ENCODE results near the gene TMPRSS15.

TMPRSS15 gene

DNA sequence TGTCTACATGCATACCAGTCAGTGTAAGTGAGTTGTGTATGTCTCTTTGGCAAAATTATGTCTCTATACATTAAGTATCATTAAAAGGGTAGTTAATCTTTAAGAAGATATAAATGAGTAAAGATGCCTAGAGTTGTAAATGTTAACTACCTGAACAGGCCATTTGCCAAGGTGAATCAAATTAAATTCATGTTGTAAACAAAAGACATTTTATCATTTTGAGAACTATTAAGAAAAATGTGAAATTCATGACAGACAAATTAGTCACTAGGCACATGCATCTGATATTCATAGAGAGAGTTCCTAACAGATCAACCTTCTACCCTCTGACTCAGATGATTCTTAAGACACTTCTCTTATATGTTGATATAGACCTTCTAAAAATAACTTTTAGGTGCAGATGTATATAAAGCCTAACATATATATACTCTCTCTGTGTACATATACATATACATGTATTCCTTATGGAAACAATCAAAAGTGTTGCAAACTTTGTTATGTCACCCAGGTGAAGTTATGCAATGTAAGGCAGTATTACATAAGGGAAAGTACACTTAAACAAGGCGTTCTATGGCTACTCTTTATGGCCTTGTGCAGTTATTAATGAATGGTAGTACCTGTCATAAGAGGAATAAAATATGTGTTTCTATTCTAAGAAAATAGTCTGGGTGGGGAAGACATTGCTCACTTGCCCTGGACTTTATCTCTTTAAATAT lies at the start of gene TMPRSS15:
Gene TMPRSS15 (minus strand): TSS at position 51 of the 716 bp plus-strand sequence. CDS start 163 bp downstream, outside the sequence.
- DNase-seq (ENCODE audit: low read depth): no peak
- TF ChIP-seq, protein P1, sequence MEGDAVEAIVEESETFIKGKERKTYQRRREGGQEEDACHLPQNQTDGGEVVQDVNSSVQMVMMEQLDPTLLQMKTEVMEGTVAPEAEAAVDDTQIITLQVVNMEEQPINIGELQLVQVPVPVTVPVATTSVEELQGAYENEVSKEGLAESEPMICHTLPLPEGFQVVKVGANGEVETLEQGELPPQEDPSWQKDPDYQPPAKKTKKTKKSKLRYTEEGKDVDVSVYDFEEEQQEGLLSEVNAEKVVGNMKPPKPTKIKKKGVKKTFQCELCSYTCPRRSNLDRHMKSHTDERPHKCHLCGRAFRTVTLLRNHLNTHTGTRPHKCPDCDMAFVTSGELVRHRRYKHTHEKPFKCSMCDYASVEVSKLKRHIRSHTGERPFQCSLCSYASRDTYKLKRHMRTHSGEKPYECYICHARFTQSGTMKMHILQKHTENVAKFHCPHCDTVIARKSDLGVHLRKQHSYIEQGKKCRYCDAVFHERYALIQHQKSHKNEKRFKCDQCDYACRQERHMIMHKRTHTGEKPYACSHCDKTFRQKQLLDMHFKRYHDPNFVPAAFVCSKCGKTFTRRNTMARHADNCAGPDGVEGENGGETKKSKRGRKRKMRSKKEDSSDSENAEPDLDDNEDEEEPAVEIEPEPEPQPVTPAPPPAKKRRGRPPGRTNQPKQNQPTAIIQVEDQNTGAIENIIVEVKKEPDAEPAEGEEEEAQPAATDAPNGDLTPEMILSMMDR (IDR thresholded peaks at IDR 0.05; ENCODE audit: insufficient read depth, low read depth, low read length, missing control alignments): no peak

DNA sequence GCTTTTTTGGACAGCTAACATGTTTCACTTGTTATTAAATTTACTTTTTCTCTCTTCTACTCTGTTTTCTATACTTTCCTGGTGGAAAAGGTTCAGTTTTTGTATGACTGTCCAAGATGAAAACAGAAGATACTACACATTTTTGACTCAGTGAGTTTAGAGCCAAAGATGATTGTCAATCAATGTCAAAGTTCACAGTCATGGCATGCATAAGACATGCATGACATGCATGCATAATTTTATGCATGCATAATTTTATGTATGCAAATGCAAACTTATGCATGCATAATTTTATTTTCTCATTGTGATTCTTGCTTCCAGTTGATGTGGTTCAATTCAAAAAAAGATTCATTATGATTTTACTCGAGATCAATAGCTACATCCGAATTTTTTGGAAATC lies 48.1 kb upstream of the TMPRSS15 start:
- no peak for DNase-seq (ENCODE audit: low read depth)
- H3K4me3 ChIP-seq (ENCODE audit: low read depth, low read length): no peak overlapping the region
- TF ChIP-seq, protein P1 (IDR thresholded peaks at IDR 0.05; ENCODE audit: insufficient read depth, low read depth, low read length, missing control alignments): no peak

More for the DNA sequence above, at the start of gene TMPRSS15:
- no peak within 1 kb of the TSS for H3K4me3 ChIP-seq (ENCODE audit: low read depth, low read length)

DNA sequence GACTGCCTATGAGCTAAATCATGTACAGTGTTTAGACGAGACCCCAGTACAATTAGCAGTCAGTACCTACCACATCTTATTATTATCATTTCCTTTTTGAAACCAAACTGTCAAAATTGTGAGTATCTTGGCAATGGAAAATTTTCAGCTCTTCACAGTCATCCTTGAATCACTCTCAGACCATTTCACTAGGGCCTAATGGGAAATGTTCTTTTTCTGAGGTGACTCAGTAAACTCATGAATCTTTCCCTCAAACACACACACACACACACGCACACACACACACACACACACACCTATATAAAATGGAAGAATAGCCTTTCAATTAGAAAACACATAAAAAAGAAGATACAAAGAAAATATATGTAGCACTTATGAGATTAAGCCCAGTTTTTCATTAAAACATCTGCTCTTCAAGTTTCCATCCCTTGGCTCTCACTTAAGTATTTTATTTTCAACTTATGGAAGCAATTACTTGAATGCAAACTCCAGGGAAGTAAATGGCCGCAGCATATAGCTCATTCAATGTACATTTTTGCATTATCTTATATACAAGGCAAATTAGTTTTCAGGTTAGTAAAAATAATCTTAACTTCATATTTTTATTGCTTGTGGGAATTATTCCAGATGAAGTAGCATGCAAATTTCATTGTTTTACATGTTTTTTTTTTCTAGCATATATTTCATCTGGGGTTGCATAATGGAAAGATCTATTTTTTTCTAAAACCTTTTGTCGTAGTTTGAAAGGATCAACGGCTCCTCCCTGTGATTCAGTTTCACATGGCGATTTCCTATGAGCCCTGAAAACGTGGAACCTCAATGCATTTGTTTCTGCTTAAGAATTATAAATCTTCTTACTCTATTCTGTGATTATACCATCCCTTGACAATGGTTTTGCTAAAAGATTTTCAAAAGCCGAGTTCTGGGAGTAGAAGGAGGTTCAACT lies 46.3 kb upstream of the TMPRSS15 start:
- H3K4me3 ChIP-seq (ENCODE audit: low read depth, low read length): no peak overlapping the region
- TF ChIP-seq, protein P1 (IDR thresholded peaks at IDR 0.05; ENCODE audit: insufficient read depth, low read depth, low read length, missing control alignments): no peak

DNA sequence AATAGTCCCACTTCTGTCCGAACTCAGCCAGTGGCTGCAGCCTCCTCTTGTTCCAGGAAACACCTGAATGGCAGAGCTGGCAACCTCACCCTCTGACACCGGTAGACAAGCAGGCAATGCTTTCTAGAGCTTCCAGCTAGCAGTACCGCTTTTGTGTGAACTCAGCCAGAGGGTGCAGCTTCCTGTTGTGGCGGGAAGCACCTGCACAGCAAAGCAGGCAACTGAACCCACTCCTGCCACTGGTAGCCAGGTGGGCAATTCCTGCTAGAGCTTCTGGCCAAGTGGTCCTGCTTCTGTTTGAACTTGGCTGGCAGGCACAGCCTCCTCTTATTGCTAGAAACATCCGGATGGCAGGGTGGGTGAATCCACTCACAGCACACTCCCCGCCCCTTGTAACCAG lies 40.1 kb upstream of the TMPRSS15 start:
- no peak overlapping the region for H3K4me3 ChIP-seq (ENCODE audit: low read depth, low read length)
- TF ChIP-seq, protein P1 (IDR thresholded peaks at IDR 0.05; ENCODE audit: insufficient read depth, low read depth, low read length, missing control alignments): no peak

More for the DNA sequence above, 46.3 kb upstream of the TMPRSS15 start:
- DNase-seq (ENCODE audit: low read depth): no peak

DNA sequence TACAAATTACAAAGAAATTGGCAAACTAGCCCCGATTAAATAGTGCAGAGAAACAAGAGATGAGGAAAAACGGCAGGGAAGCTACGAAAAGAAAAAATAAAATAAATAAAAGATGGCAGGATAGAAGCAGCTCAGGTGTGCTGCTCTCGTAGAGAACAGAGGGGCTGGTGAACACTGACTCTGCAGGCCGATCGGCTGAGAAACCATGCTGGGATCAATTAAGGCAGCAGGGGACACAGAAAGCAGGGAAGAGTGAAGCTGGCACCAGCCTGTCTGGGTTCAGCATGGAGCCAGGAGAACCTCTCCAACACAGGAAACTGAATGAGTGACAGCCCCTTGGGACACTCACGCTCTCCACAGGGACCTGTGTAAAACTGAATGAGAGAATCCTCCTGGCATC lies 39.5 kb upstream of the TMPRSS15 start:
- DNase-seq (ENCODE audit: low read depth): no peak
- no peak overlapping the region for H3K4me3 ChIP-seq (ENCODE audit: low read depth, low read length)
- TF ChIP-seq, protein P1 (IDR thresholded peaks at IDR 0.05; ENCODE audit: insufficient read depth, low read depth, low read length, missing control alignments): no peak

More for the DNA sequence above, 40.1 kb upstream of the TMPRSS15 start:
- DNase-seq (ENCODE audit: low read depth): peak; percentile 0

DNA sequence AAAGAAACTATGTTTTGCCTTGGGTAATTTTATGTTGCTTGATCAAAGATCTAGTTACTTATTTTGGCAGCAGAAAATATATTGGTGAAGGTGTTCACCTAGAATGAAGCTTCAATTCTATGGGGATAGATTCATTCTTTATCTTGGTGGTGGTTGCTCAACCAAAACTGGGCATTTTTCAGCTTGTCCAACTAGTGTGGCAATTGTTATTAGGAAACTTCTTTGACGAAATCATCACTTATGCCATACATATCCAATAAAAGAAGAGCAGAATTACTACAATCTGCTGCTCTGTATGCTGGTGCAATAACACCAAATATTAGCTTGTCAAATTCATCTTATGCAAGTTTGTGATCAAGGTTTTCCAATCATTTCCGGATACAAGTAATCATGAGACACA lies 26.8 kb upstream of the TMPRSS15 start:
- no peak for DNase-seq (ENCODE audit: low read depth)

More for the DNA sequence above, 26.8 kb upstream of the TMPRSS15 start:
- no peak overlapping the region for H3K4me3 ChIP-seq (ENCODE audit: low read depth, low read length)
- TF ChIP-seq, protein P1 (IDR thresholded peaks at IDR 0.05; ENCODE audit: insufficient read depth, low read depth, low read length, missing control alignments): no peak

Measured in GM12865 (cell line).